GM18951 (cell line): ENCODE data around the gene TRAF3IP1.

Source experiments
- POLR2A ChIP-seq: IDR thresholded peaks from 4 replicates; pipeline ENCODE4 v1.6.1; 2011; ENCODE audit warnings: mild to moderate bottlenecking; ENCODE audit not compliant: insufficient read length, insufficient read depth; ENCODE audit errors: extremely low read depth
- in situ Hi-C: fragments of 300-500 bp; cut with MboI; formaldehyde crosslinking; loops from one replicate; pipeline ENCODE4 v1.12.0; 2022; ENCODE audit warnings: low sequenced_read_pairs, mixed read lengths, inconsistent platforms; ENCODE audit not compliant: unreplicated experiment

Gene TRAF3IP1

DNA sequence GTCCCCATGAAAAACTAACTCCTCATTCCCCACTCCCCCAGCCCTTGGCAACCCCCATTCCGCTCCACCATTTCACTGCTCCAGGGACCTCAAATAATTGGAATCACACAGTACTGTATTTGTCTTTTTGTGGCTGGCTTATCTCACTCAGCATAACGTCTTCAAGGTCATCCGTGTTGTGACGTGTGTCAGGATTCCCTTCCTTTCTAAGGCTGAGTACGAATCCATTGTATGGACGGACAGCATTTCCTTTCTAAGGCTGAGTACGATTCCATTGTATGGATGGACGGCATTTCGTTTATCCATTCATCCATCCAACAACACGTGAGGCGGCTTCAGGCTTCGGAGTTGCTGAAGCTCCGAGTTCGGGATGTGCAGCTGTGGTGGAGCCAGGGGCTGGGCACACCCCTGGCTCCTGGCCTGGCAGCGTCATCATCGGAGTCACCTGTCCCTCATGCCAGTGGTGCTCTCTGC lies 105.2 kb downstream of the TRAF3IP1 start:
- no peak for TF ChIP-seq POLR2A
- in situ Hi-C loops, result no loop called here

DNA sequence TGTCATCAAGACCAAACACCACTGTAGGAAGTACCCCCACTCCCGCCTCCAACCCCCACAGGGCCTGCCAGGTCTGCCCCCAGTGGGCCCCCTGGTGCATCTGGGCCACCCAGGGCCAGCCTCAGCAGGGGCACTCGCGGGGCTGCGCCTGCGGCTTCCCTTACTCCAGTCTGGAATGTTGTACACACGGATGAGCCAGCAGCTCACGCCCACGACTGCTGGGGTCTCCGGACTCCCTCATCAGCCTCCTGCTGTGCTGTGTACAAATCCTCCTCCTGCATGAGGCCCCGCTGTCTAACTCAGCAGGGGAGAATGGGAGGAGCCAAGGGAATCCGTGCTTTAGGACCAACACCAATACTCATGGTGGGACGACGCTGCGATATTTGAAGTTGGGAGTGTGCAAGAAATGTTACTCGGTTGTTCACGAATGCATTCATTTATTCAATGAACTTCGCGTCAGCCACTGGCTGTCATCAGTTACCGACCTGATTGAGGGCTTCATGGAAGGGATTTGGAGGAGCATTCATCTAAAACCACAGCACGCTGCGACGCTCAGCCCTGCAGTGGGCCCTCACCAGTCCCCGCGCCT lies 105.8 kb downstream of the TRAF3IP1 start:
- in situ Hi-C loops, result no loop called here
- TF ChIP-seq POLR2A, result no peak

DNA sequence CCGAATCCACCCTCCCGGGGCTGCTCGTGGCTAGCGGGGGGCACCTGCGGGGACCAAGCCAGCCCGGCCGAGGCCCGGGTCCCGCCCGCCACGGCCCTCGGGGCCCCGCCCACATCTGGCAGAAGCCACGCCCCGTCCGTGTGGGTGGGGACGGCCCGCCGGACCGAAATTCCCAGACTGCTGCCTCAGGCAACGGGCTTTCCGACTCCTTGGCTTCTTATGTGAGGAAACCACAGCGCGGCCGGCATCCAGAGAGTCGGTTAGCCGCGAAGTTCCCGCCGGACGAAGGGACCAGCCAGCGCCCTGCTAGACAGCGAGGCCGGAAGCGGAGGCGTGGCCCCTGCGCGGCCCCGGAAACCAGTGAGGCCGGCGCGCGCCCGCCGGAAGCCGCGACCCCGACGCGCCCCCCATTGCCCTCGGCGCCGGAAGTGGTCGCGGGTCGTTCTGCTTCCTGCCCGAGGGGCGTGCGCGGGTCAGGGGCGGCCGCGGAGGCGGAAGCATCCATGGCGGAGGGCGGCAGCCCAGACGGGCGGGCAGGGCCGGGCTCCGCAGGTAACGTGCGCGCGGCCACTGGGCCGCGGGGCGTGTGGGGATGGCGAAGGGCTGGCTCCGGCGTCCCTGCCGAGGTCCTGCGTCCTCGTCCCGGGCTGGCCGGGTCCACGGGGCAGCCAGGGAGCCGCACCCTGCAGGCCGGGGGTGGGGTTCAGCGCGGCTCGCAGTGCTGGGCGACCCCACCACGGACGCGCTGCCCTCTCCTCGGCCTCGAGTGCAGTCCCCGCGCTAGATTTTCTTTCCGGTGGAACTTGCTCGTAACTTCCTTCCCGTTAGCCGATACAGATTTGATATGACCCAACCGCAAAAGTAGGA lies 106.5 kb downstream of the TRAF3IP1 start, which contains the start of gene ASB1:
Gene ASB1, plus strand, starts transcription at position 360 of the 867 bp plus-strand sequence. Its CDS starts 144 bp downstream, at position 504.
- in situ Hi-C loops, result no loop called here
- peak; percentile 88 for TF ChIP-seq POLR2A

DNA sequence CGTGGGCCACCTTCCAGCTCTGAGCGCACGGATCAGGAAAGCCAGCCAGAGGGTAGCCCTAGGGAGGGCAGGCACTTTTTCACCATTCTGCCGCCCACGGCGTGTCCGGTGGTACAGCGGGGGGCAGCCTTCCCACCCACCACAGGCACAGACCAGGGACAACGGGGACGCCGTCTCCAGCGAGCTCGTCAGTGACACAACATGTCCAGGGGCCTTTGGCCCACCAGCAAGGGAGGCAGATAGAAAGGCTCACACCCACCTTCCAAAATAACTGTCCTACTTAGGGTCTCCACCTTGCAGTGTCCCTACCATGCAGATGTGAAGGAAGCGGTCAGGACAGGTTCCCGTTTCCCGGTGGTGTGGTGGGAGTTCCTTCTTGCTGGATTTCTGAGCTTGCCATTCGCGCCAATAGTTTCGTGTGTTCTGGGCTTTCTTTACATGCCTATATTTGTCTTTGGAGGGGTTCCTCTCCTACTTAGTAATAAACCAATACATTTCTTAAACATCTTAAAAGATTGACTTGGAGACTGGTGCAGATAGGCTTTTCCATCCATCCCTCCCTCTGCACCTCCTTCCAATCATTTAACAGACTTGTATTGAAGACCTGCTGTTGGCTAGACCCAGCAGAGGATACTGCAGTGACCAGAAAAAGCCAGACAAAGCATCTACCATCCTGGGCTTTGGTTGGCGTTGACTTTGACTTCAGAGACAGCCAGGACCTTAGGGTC lies 107.3 kb downstream of the TRAF3IP1 start:
- in situ Hi-C loops, result no loop called here
- no peak for TF ChIP-seq POLR2A

DNA sequence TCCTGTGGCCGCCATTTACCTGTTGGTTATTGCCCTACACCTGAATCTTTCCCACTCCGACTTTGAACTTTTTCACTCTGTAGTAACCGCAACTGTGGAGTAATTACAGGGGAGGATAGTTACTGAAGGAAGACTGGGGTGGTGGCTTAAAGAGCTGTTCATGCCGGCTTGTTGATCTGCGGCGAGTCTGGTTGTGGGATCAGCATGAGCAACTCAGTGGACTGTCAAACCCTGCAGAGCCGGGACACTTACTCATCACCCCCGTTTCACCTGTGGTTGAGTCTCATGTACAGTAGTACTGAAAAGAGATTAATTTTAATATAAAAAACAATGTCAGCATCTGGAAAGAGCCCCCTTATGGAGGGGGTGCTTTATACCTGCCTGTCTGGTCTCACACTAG lies 108.5 kb downstream of the TRAF3IP1 start:
- TF ChIP-seq POLR2A, result no peak
- in situ Hi-C loops, result no loop called here

DNA sequence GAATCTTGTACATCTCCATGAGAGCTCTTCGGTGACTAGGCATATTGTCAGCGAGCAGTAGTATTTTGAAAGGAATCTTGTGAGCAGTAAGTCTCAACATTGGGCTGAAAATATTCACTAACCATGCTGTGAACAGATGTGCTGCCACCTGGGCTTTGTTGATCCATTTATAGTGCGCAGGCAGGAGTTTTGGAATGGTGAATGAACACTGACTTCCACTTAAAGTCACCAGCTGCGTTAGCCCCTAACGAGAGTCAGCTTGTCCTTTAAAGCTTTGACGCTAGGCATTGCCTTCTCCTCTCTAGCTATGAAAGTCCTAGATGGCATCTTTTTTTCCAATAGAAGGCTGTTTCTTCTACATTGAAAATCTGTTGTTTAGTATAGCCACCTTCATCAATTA lies 110.5 kb downstream of the TRAF3IP1 start:
- no peak for TF ChIP-seq POLR2A
- in situ Hi-C loops, result no loop called here

DNA sequence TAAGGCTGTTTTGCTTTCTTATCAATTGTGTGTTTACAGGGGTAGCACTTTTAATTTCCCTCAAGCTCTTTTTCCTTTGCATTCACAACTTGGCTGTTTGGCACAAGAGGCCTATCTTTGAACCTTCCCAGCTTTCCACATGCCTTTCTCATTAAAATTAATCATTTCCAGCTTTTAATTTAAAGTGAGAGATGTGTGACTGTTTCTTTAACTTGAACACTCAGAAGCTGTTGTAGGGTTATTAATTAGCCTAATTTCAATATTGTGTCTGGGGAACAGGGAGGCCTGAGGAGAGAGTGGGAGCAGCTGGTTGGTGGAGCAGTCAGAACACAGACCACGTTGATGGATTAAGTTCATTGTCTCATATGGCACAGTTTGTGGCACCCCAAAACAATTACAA lies 111.1 kb downstream of the TRAF3IP1 start:
- TF ChIP-seq POLR2A, result no peak
- in situ Hi-C loops, result no loop called here

DNA sequence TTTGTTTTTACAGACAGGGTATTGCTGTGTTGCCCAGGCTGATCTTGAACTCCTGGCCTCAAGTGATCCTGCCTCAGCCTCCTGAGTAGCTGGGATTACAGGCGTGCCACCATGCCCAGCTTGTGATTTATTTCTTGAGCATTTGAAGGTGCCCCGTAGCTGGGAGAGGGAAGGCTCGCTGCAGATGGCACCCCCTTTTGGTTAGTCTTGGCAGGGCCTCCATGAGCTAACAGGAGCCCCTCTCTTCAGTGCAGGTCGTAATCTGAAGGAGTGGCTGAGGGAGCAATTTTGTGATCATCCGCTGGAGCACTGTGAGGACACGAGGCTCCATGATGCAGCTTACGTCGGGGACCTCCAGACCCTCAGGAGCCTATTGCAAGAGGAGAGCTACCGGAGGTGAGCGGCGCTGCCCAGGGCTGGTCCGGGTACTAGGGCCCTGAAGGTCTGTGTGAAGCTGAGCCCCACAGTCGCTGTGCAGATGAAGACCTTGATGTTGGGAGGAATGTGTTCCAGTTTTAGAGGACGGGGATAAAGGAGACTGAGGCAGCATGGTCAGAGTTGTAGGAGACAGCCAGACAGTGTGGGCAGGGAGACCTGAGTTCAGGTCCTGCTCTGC lies 113.1 kb downstream of the TRAF3IP1 start:
- TF ChIP-seq POLR2A, result no peak
- in situ Hi-C loops, result no loop called here

DNA sequence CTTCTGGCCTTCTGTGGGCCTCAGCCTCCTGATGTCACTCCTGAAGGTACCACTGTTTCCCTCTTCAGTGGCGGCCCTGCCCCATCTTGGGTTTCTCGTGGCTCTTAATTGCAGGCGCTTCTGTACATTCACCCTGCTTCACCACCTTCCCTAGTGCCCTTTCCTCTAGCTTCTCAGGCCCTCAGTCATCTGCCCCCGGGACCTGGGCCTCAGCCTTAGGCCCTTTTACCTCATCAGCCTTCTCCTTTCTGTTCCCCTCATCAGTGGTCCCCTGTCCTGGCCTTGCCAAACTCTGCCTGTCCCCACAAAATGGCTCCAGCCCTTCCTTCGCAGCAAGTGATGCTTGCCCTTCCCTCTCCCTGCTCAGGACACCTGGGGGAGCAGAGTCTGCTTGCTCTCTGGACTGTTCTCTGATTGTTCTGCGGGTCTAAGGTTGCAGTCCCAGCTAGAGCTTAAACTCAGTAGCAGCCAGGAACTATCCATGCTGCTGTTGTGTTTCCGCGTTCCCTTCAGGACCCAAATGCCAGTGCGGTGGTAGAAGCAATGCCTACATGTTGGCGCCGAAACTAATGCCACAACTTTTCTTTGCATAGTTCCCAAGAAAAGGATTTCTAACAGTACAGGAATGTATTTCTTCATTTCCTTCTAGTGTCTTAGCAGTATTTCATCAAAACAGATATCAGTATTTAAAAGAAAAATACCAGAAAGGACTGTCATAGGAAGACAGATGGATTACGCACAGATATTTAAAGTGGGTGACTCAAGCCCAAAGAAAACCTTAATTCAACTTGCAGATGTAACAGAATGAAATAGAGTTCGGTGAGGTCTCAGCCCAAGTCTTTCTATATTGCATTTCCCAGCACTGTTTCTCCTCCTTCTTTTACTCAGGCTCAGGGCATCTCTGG lies 113.9 kb downstream of the TRAF3IP1 start:
- in situ Hi-C loops, result no loop called here
- no peak for TF ChIP-seq POLR2A

DNA sequence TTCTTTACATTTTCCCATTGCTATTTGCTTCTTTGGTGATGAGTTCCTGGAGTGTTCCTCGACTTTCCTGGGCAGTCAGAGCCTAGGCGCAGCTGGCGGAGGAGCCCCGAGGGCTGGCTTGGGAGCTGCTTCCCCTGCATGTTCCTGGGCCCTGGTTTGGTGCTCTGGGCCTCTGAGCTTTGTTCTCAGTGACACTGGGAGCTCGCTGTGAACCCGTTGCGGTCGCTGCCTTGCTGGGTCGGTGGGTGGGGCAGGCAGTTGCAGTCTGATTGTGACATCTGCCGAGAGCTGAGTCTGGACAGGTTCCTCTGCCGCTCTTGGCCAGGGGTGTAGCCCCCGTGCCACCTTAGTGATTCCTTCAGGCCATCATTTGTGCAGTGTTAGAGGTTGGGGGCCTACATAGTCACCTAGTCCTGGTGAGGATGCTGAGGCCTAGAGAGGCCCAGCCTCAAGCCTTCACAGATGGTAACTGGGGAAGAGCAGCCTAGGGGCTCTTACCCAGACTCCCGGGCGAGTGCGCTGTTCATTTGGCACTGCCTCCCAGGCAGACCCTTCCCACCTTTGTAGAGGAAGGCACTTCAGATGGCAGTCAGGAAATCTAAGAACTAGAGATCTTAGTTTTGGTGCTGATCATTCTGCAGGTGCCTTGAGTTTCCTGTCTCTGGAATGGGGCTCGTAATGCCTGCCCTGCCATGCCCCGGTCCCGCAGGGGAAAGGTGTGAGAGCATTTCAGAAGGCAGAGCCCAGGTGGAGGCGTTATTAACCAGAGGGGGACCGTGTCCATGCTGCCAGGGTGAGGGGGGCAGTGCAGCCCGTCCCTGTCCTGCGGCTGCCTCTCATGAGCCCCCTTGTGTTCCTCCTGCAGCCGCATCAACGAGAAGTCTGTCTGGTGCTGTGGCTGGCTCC lies 114.8 kb downstream of the TRAF3IP1 start:
- no peak for TF ChIP-seq POLR2A

DNA sequence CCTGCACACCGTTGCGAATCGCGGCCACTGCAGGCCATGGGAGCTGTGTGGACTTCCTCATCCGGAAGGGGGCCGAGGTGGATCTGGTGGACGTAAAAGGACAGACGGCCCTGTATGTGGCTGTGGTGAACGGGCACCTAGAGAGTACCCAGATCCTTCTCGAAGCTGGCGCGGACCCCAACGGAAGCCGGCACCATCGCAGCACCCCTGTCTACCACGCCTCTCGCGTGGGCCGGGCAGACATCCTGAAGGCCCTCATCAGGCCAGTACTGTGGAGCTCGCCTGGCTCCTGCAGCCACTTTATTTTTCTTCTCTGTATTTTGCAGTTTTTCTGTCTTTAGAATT lies 115.4 kb downstream of the TRAF3IP1 start:
- no peak for TF ChIP-seq POLR2A
- in situ Hi-C loops, result no loop called here

More for the DNA sequence above, 114.8 kb downstream of the TRAF3IP1 start:
- in situ Hi-C loops, result no loop called here
